ENCODE results near the gene HIVEP3. TPM values are rescaled to one million over a fixed set of nuclear protein-coding genes. Genes with fewer than 3 reads are reported as not detected.

HIVEP3 gene
- total RNA-seq, 4 donors from 2014 or later = 3.2 to 11.0 (median 4.2) TPM

DNA sequence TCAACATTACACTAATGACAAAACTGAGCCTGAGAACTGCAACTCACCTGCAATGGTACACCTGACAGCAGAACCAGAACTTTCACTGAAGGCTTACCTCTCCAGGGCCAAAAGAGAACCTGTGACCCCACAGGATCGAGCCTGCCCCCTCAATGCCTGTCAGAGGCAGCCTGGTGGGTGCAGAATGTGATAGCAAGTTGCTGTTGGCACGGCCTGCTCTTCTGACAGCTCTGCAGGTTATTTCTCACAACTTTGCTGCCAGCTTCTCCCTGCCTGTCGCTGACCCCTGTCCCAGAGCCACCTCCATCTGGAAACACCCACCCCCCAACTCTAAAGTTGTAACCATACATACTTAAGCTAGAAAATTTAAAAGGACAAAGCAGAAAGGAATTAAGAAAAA, 35.2 kb downstream of the HIVEP3 start:
- H3K9me3 ChIP-seq = no peaks in the 10 kb centered on the region
- H3K36me3 ChIP-seq = no peaks in the 10 kb centered on the region
- no peak overlapping the region for H3K27ac ChIP-seq
- DNase-seq = no peak
- WGBS, 2 donors = 58 to 85% methylated on average over 2 to 3 of the region's 3 CpGs
- TF ChIP-seq POLR2A (IDR thresholded peaks at IDR 0.05) (no peak), CTCF (IDR thresholded peaks at IDR 0.05) (no peak)
- no peak overlapping the region for H3K4me3 ChIP-seq
- no peaks in the 10 kb centered on the region for H3K27me3 ChIP-seq
- peaks cover 0 to 11% (median 3%) of the 10 kb centered on the region in 3 donors for H3K4me1 ChIP-seq
- intact Hi-C loops (cut with DNase I) = no loop called here

GRCh38 chr1:41882486-41882885, 36.2 kb downstream of the HIVEP3 start:
- Histone ChIP-seq H3K27me3 (no peaks in the 10 kb centered on the region), H3K36me3 (no peaks in the 10 kb centered on the region), H3K27ac (no peak overlapping the region), H3K9me3 (no peaks in the 10 kb centered on the region), H3K4me3 (no peak overlapping the region), H3K4me1 (peaks cover 0 to 11% (median 3%) of the 10 kb centered on the region in 3 donors)
- DNase-seq = no peak
- no peak for TF ChIP-seq CTCF (IDR thresholded peaks at IDR 0.05)
- TF ChIP-seq POLR2A (IDR thresholded peaks at IDR 0.05) = no peak
- intact Hi-C loops (cut with DNase I) = no loop called here

DNA sequence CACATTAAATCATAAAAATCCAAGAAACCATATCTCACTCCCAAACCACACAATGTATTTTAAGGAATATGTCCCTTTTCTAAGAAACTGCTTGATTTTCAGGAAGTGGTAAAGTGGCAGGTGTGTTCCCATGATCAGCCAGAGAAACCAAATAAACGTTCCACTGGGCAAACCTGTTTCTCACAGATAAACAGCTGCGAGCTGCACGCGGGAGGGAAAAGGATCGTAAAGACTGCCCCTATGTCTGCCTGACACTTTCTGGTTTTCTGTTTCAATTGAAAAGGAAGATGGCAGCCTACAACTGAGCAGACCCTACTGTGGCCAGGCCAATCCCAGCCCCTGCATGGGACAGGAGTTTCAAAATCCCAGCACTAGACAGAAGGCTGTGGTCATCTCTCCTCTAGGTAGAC, 36.6 kb downstream of the HIVEP3 start:
- no peak overlapping the region for H3K4me3 ChIP-seq
- no peak for TF ChIP-seq POLR2A (IDR thresholded peaks at IDR 0.05)
- no peak for TF ChIP-seq CTCF (IDR thresholded peaks at IDR 0.05)
- intact Hi-C loops (cut with DNase I) = no loop called here
- H3K9me3 ChIP-seq = no peaks in the 10 kb centered on the region
- H3K27ac ChIP-seq = no peak overlapping the region
- WGBS, 2 donors = 32 to 35% methylated on average over 5 of the region's 5 CpGs
- peaks cover 0 to 11% (median 3%) of the 10 kb centered on the region in 3 donors for H3K4me1 ChIP-seq
- DNase-seq = no peak
- no peaks in the 10 kb centered on the region for H3K27me3 ChIP-seq
- no peaks in the 10 kb centered on the region for H3K36me3 ChIP-seq

GRCh38 chr1:41880950-41881885, 37.5 kb downstream of the HIVEP3 start:
- no peak overlapping the region for H3K27ac ChIP-seq
- H3K36me3 ChIP-seq = no peaks in the 10 kb centered on the region
- DNase-seq = no peak
- H3K9me3 ChIP-seq = no peaks in the 10 kb centered on the region
- H3K27me3 ChIP-seq = no peaks in the 10 kb centered on the region
- H3K4me3 ChIP-seq = no peak overlapping the region
- peaks cover 0 to 11% (median 3%) of the 10 kb centered on the region in 3 donors for H3K4me1 ChIP-seq
- TF ChIP-seq POLR2A (IDR thresholded peaks at IDR 0.05) (no peak), CTCF (IDR thresholded peaks at IDR 0.05) (no peak)
- 84 to 87% methylated on average over 5 of the region's 5 CpGs for whole genome bisulfite sequencing, 2 donors
- intact Hi-C loops (cut with DNase I) = no loop called here

DNA sequence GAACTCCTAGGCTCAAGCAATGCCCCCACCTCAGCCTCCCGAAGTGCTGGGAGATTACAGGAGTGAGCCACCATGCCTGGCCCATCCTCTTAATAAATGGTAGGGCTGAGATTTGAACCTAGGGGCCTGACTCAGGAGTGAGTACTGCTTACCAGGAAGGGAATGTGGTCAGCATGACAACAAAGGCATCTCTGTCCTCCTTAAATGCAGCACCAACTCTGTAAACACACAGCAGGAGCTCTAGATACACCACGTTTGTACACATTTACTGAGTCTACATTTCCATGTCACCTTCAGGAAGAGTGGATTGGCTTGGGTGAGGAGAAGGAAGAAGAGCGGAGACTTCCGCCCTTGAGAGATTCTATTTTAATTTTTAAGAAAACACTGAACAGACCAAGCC, 38.5 kb downstream of the HIVEP3 start:
- Histone ChIP-seq H3K27me3 (no peaks in the 10 kb centered on the region), H3K4me1 (peaks cover 0 to 11% (median 3%) of the 10 kb centered on the region in 3 donors), H3K9me3 (no peaks in the 10 kb centered on the region), H3K4me3 (no peak overlapping the region), H3K36me3 (no peaks in the 10 kb centered on the region), H3K27ac (no peak overlapping the region)
- DNase-seq = no peak
- WGBS, 2 donors = 77 to 93% methylated on average over 3 to 4 of the region's 4 CpGs
- TF ChIP-seq POLR2A (IDR thresholded peaks at IDR 0.05) = no peak
- TF ChIP-seq CTCF (IDR thresholded peaks at IDR 0.05) = no peak
- intact Hi-C loops (cut with DNase I) = no loop called here

Data from esophagus squamous epithelium (tissue), 5 donors.